IMR-90 (cell line): ENCODE data around the gene HES7. TPM values are rescaled to one million over a fixed set of nuclear protein-coding genes. Genes with fewer than 3 reads are reported as not detected.

Source experiments
- ATAC-seq: fragments of 200-7000 bp; cut with Tn5 transposase; 2 replicates; pipeline ENCODE4 v1.9.1; 2020; ENCODE audit warnings: low read depth, mild to moderate bottlenecking, moderate library complexity
- BruUV-seq: library from RNA; stranded (reverse); fragments of 400-500 nt; replicated peaks from 2 replicates; lab custom pipeline; 2021; lab: Mats Ljungman, UMichigan
- CTCF ChIA-PET: fragments of 300-600 bp; formaldehyde crosslinking; extraction: SDS; loops from one replicate; lab custom pipeline; 2021; ENCODE audit warnings: antibody characterized with exemption; lab: Yijun Ruan, JAX
- POLR2A ChIA-PET: fragments of 300-600 bp; sonication (Branson Sonifier 250); formaldehyde crosslinking; loops from one replicate; lab custom pipeline; 2022; ENCODE audit warnings: antibody characterized with exemption; ENCODE audit not compliant: unreplicated experiment; lab: Charles Lee
- DNase-seq: peaks from one replicate; pipeline ENCODE4 v3.0.0; 2013
- H2AFZ ChIP-seq: replicated peaks from 2 replicates; pipeline ENCODE3; 2013; ENCODE audit warnings: low read length, mild to moderate bottlenecking; ENCODE audit not compliant: poor library complexity
- H2AK5ac ChIP-seq: 2 replicates; pipeline ENCODE4 v1.6.1; 2013; ENCODE audit warnings: low read depth, low read length, inconsistent platforms
- H2AK9ac ChIP-seq: replicated peaks from 2 replicates; pipeline ENCODE3; 2013; ENCODE audit warnings: mild to moderate bottlenecking, low read depth, low read length, moderate library complexity; ENCODE audit not compliant: poor library complexity
- H2BK120ac ChIP-seq: 2 replicates; pipeline ENCODE4 v1.6.1; 2013; ENCODE audit warnings: low read depth, low read length, inconsistent platforms
- H2BK15ac ChIP-seq: 3 replicates; pipeline ENCODE4 v1.6.1; 2013; ENCODE audit warnings: low read depth, low read length, inconsistent platforms
- H2BK20ac ChIP-seq: 2 replicates; pipeline ENCODE4 v1.6.1; 2013; ENCODE audit warnings: low read depth, mild to moderate bottlenecking, inconsistent platforms, low read length, moderate library complexity
- H2BK5ac ChIP-seq: 2 replicates; pipeline ENCODE4 v1.6.1; 2013; ENCODE audit warnings: mild to moderate bottlenecking, low read depth, low read length, inconsistent platforms; ENCODE audit not compliant: poor library complexity, severe bottlenecking
- H3K14ac ChIP-seq: replicated peaks from 2 replicates; pipeline ENCODE4 v1.6.1; 2013; ENCODE audit warnings: low read depth, low read length, inconsistent platforms
- H3K18ac ChIP-seq: 2 replicates; pipeline ENCODE4 v1.6.1; 2013; ENCODE audit warnings: low read depth, low read length, control low read depth
- H3K23ac ChIP-seq: 2 replicates; pipeline ENCODE4 v1.6.1; 2013; ENCODE audit warnings: low read depth, low read length, inconsistent platforms
- H3K27ac ChIP-seq: 2 replicates; pipeline ENCODE4 v1.5.1; 2013; ENCODE audit warnings: mild to moderate bottlenecking, control low read depth, low read length; ENCODE audit not compliant: insufficient read depth
- H3K27me3 ChIP-seq: 2 replicates; pipeline ENCODE4 v1.6.1; 2013; ENCODE audit warnings: low read length; ENCODE audit not compliant: control insufficient read depth, insufficient read depth
- H3K36me3 ChIP-seq: 2 replicates; pipeline ENCODE4 v1.6.1; 2013; ENCODE audit warnings: low read length, mixed read lengths; ENCODE audit not compliant: control insufficient read depth, insufficient read depth
- H3K4ac ChIP-seq: 2 replicates; pipeline ENCODE4 v1.6.1; 2013; ENCODE audit warnings: low read depth, low read length, inconsistent platforms
- H3K4me1 ChIP-seq: 2 replicates; pipeline ENCODE4 v1.6.1; 2013; ENCODE audit warnings: low read length, mixed read lengths; ENCODE audit not compliant: control insufficient read depth, insufficient read depth
- H3K4me2 ChIP-seq: 2 replicates; pipeline ENCODE4 v1.6.1; 2013; ENCODE audit warnings: low read depth, mild to moderate bottlenecking, control low read depth, low read length, moderate library complexity
- H3K4me3 ChIP-seq: 2 replicates; pipeline ENCODE4 v1.5.1; 2013; ENCODE audit warnings: low read depth, mild to moderate bottlenecking, control low read depth, low read length, moderate library complexity; ENCODE audit not compliant: insufficient read depth
- H3K56ac ChIP-seq: 2 replicates; pipeline ENCODE4 v1.6.1; 2013; ENCODE audit warnings: low read length, inconsistent platforms; ENCODE audit not compliant: insufficient read depth; ENCODE audit errors: extremely low read depth
- H3K79me1 ChIP-seq, 2 experiments: 2 replicates each; pipeline ENCODE4 v1.6.1; 2013; ENCODE audit warnings: low read length in 2 of 2, inconsistent platforms in 1 of 2, low read depth in 1 of 2
- H3K9ac ChIP-seq: 2 replicates; pipeline ENCODE4 v1.6.1; 2013; ENCODE audit warnings: low read depth, low read length, control low read depth
- H3K9me1 ChIP-seq: 2 replicates; pipeline ENCODE4 v1.6.1; 2013; ENCODE audit warnings: low read length, inconsistent platforms; ENCODE audit not compliant: insufficient read depth
- H3K9me3 ChIP-seq: 2 replicates; pipeline ENCODE4 v1.6.1; 2013; ENCODE audit warnings: low read length; ENCODE audit not compliant: control insufficient read depth, insufficient read depth
- H4K20me1 ChIP-seq: 2 replicates; pipeline ENCODE4 v1.6.1; 2013; ENCODE audit warnings: low read length, inconsistent platforms; ENCODE audit not compliant: insufficient read depth
- H4K5ac ChIP-seq: 2 replicates; pipeline ENCODE4 v1.6.1; 2013; ENCODE audit warnings: mild to moderate bottlenecking, low read depth, low read length, control low read depth
- H4K8ac ChIP-seq, 2 experiments: 2 replicates each; pipeline ENCODE4 v1.6.1; 2013; ENCODE audit warnings: low read depth in 2 of 2, low read length in 2 of 2, control low read depth in 1 of 2, inconsistent platforms in 1 of 2
- H4K91ac ChIP-seq: 2 replicates; pipeline ENCODE4 v1.6.1; 2013; ENCODE audit warnings: low read depth, low read length, inconsistent platforms; ENCODE audit not compliant: insufficient read depth
- BHLHE40 ChIP-seq: fragments of 150-350 bp; IDR thresholded peaks from 2 replicates; pipeline ENCODE4 v1.6.1; 2016; ENCODE audit warnings: mild to moderate bottlenecking, low read depth, low read length
- CEBPB ChIP-seq: IDR thresholded peaks from 2 replicates; pipeline ENCODE4 v1.6.1; 2012; ENCODE audit warnings: low read depth, low read length, improper control_type of control experiment
- CHD1 ChIP-seq: IDR thresholded peaks from 2 replicates; pipeline ENCODE4 v1.6.1; 2012; ENCODE audit warnings: low read depth, low read length, improper control_type of control experiment
- MAFK ChIP-seq: IDR thresholded peaks from 2 replicates; pipeline ENCODE4 v1.6.1; 2012; ENCODE audit warnings: low read depth, low read length, improper control_type of control experiment
- MAZ ChIP-seq: IDR thresholded peaks from 2 replicates; pipeline ENCODE4 v1.6.1; 2012; ENCODE audit warnings: low read depth, mild to moderate bottlenecking, low read length, improper control_type of control experiment, moderate library complexity, borderline replicate concordance
- NFE2L2 ChIP-seq: fragments of 150-350 bp; IDR thresholded peaks from 2 replicates; pipeline ENCODE4 v1.6.1; 2016; ENCODE audit warnings: low read depth, mild to moderate bottlenecking, low read length
- POLR2A ChIP-seq: IDR thresholded peaks from 2 replicates; pipeline ENCODE4 v1.6.1; 2012; ENCODE audit warnings: mild to moderate bottlenecking, low read depth, low read length
- RAD21 ChIP-seq: IDR thresholded peaks from 2 replicates; pipeline ENCODE4 v1.6.1; 2012; ENCODE audit warnings: low read length, improper control_type of control experiment
- RFX5 ChIP-seq: IDR thresholded peaks from 2 replicates; pipeline ENCODE4 v1.8.0; 2012; ENCODE audit warnings: low read depth, mild to moderate bottlenecking, low read length, moderate library complexity
- SMC3 ChIP-seq: fragments of 150-350 bp; IDR thresholded peaks from 2 replicates; pipeline ENCODE4 v1.6.1; 2016; ENCODE audit warnings: low read depth, mild to moderate bottlenecking, antibody characterized with exemption, low read length, moderate library complexity
- WGBS, 2 experiments: methylation state at CpG; one replicate each; pipeline versions ENCODE4 v1.1.5 to v1.1.7; 2013; ENCODE audit warnings: missing lambda C conversion rate in 2 of 2; ENCODE audit not compliant: insufficient read length in 1 of 2; ENCODE audit errors: extremely low coverage in 2 of 2; 5-methylcytosine and 5-hydroxymethylcytosine counted together
- dilution Hi-C: fragments of 300-500 bp; cut with HindIII; formaldehyde crosslinking; loops from one replicate; pipeline ENCODE4 v1.14.3; 2018; ENCODE audit warnings: low sequenced_read_pairs; ENCODE audit not compliant: unreplicated experiment
- in situ Hi-C: fragments of 300-500 bp; cut with MboI; formaldehyde crosslinking; loops from 3 replicates; pipeline ENCODE4 v1.14.3; 2019; ENCODE audit warnings: low sequenced_read_pairs, inconsistent platforms, mixed read lengths
- intact Hi-C: fragments of 100-400 bp; cut with micrococcal nuclease; formaldehyde crosslinking; loops from 2 replicates; pipeline ENCODE4 v1.10.0; 2022
- polyA plus RNA-seq, 3 experiments: library from polyadenylated mRNA; depleted of rRNA; stranded (reverse); fragments of >200 nt; gene quantifications; 2 replicates each; pipeline ENCODE4 v1.2.3, GENCODE V29; 2012; ENCODE audit warnings: low replicate concordance in 1 of 3
- total RNA-seq: library from RNA; depleted of rRNA; stranded (reverse); fragments of >200 nt; gene quantifications from 2 replicates; pipeline ENCODE4 v1.2.3, GENCODE V29; 2012
- TF ChIP-seq, protein P1 (sequence below): fragments of 150-350 bp; IDR thresholded peaks from 2 replicates; pipeline ENCODE4 v1.6.1; 2017; ENCODE audit warnings: mild to moderate bottlenecking, antibody characterized with exemption, low read length, low read depth
- TF ChIP-seq, protein P2 (sequence below): conservative IDR thresholded peaks from 2 replicates; pipeline ENCODE4 v1.5.1; 2012; ENCODE audit warnings: mild to moderate bottlenecking, low read depth, low read length, improper control_type of control experiment

Gene HES7
- total and polyA plus RNA-seq, 2 of the 4 experiments (the other 2 are of a cell fraction): 0.43 TPM; not detected in 1

DNA sequence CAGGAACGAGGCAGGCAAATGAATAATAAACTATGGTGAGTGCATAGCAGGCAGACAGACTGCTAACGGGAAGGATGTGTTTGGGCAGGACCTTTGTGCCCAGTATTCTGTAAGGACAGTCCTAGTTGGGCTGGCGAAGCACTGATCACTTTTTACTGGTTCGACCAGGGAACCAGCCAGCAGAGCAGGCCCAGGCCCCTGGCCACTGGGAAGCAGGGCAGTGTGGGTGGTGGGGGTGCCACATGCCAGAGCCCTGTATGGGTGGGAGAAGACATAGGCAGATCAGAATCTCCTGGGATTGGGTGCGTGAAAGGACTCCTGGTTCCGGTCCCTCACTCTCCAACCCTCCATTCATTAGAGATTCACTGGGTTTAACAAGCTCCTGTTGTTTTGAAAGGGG lies 42.8 kb upstream of the HES7 start:
- 83% methylated on average over 3 of the region's 6 CpGs; no CpG with 5 or more reads in 1 of the 2 experiments for WGBS, 2 experiments
- H3K79me1 ChIP-seq: peaks cover 10 to 14% of the 10 kb centered on the region in 2 experiments
- no peak overlapping the region for H3K18ac ChIP-seq
- dilution Hi-C loops (no loop called here), intact Hi-C loops (no loop called here), in situ Hi-C loops (loop anchor here (25.0 kb wide), 1 partner anchor 929 kb away; the partner anchor contains the start of genes DVL2, GABARAP and PHF23)
- H3K9me1 ChIP-seq: peaks cover 5% of the 10 kb centered on the region
- no peaks in the 10 kb centered on the region for H3K27me3 ChIP-seq
- BruUV-seq: no TSS peak
- H3K9me3 ChIP-seq: no peaks in the 10 kb centered on the region
- no peak overlapping the region for H3K14ac ChIP-seq
- H3K4ac ChIP-seq: no peak overlapping the region
- no peak overlapping the region for H4K91ac ChIP-seq
- H4K8ac ChIP-seq: no peak overlapping the region
- no peak overlapping the region for H3K23ac ChIP-seq
- no peak overlapping the region for H3K4me3 ChIP-seq
- H2AK9ac ChIP-seq: no peak overlapping the region
- no peak for TF ChIP-seq POLR2A
- no peak for TF ChIP-seq CHD1
- no peak for TF ChIP-seq SMC3
- no peak for TF ChIP-seq RAD21
- no peak for TF ChIP-seq RFX5
- TF ChIP-seq, protein P1, sequence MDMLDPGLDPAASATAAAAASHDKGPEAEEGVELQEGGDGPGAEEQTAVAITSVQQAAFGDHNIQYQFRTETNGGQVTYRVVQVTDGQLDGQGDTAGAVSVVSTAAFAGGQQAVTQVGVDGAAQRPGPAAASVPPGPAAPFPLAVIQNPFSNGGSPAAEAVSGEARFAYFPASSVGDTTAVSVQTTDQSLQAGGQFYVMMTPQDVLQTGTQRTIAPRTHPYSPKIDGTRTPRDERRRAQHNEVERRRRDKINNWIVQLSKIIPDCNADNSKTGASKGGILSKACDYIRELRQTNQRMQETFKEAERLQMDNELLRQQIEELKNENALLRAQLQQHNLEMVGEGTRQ: no peak
- TF ChIP-seq MAFK: no peak
- TF ChIP-seq, protein P2, sequence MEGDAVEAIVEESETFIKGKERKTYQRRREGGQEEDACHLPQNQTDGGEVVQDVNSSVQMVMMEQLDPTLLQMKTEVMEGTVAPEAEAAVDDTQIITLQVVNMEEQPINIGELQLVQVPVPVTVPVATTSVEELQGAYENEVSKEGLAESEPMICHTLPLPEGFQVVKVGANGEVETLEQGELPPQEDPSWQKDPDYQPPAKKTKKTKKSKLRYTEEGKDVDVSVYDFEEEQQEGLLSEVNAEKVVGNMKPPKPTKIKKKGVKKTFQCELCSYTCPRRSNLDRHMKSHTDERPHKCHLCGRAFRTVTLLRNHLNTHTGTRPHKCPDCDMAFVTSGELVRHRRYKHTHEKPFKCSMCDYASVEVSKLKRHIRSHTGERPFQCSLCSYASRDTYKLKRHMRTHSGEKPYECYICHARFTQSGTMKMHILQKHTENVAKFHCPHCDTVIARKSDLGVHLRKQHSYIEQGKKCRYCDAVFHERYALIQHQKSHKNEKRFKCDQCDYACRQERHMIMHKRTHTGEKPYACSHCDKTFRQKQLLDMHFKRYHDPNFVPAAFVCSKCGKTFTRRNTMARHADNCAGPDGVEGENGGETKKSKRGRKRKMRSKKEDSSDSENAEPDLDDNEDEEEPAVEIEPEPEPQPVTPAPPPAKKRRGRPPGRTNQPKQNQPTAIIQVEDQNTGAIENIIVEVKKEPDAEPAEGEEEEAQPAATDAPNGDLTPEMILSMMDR: no peak
- no peak for TF ChIP-seq CEBPB
- no peak for TF ChIP-seq NFE2L2
- no peak for TF ChIP-seq MAZ
- no peak for TF ChIP-seq BHLHE40
- ChIA-PET POLR2A (no interaction called here), CTCF (no interaction called here)
- no peak overlapping the region for H2BK5ac ChIP-seq
- no peak overlapping the region for H2AFZ ChIP-seq
- no peak overlapping the region for H3K4me2 ChIP-seq
- H3K36me3 ChIP-seq: no peaks in the 10 kb centered on the region
- no peak overlapping the region for H2BK120ac ChIP-seq
- H2AK5ac ChIP-seq: no peak overlapping the region; the same call in 1 of the 2 replicates
- ATAC-seq: no peak
- H4K5ac ChIP-seq: no peak overlapping the region
- no peak overlapping the region for H3K27ac ChIP-seq
- peaks cover 4% of the 10 kb centered on the region for H4K20me1 ChIP-seq
- H2BK15ac ChIP-seq: no peak overlapping the region
- H2BK20ac ChIP-seq: no peak overlapping the region
- peaks cover 19% of the 10 kb centered on the region for H3K4me1 ChIP-seq
- no peak overlapping the region for H3K9ac ChIP-seq
- no peak overlapping the region for H3K56ac ChIP-seq
- DNase-seq: no peak
